Measurements from ENCODE around the gene PPIP5K2. TPM values are rescaled to one million over a fixed set of nuclear protein-coding genes. Genes with fewer than 3 reads are reported as not detected.
"Not testable (repeated sequence)": the region's sequence is repeated elsewhere in the genome, so short reads cannot be mapped to it uniquely, and the experiment has no call there.

PPIP5K2 gene
- total RNA-seq, 1 experiment from 2014 or later = 29.7 TPM

- Mint-ChIP-seq H3K4me3 (ENCODE audit: unreplicated experiment) (no peak overlapping the region), H3K27ac (ENCODE audit: low read depth, unreplicated experiment) (no peak overlapping the region), H3K4me1 (ENCODE audit: insufficient read depth, unreplicated experiment) (no peaks in the 10 kb centered on the region), H3K36me3 (ENCODE audit: insufficient read depth, unreplicated experiment) (peaks cover 41% of the 10 kb centered on the region), H3K9me3 (ENCODE audit: unreplicated experiment) (no peaks in the 10 kb centered on the region), H3K27me3 (ENCODE audit: insufficient read depth, unreplicated experiment) (no peaks in the 10 kb centered on the region)
- DNase-seq (ENCODE audit: unreplicated experiment) = no peak
- no TSS peak for BruUV-seq (replicated peaks)
- no peak for TF ChIP-seq CTCF (IDR thresholded peaks at IDR 0.05; ENCODE audit: unreplicated experiment)
- CTCF ChIA-PET = no interaction called here
- intact Hi-C loops (cut with micrococcal nuclease) = no loop called here
- POLR2A ChIA-PET = interaction anchor here (0.5 to 0.6 kb wide), 2 partner anchors 73 to 287 kb away, joined by 3 to 5 read pairs; no protein-coding TSS in a partner anchor
Observed at GRCh38 chr5:103188436-103188835, 68.3 kb downstream of the PPIP5K2 start.

- no peak for DNase-seq (ENCODE audit: unreplicated experiment)
- Mint-ChIP-seq H3K9me3 (ENCODE audit: unreplicated experiment) (no peaks in the 10 kb centered on the region), H3K27me3 (ENCODE audit: insufficient read depth, unreplicated experiment) (no peaks in the 10 kb centered on the region), H3K4me1 (ENCODE audit: insufficient read depth, unreplicated experiment) (no peaks in the 10 kb centered on the region), H3K4me3 (ENCODE audit: unreplicated experiment) (no peak overlapping the region), H3K27ac (ENCODE audit: low read depth, unreplicated experiment) (no peak overlapping the region), H3K36me3 (ENCODE audit: insufficient read depth, unreplicated experiment) (peaks cover 13% of the 10 kb centered on the region)
- ChIA-PET POLR2A (interaction anchor here (1.7 kb wide), 1 partner anchor 8 kb away, joined by 3 read pairs; no protein-coding TSS in a partner anchor), CTCF (no interaction called here)
- no peak for TF ChIP-seq CTCF (IDR thresholded peaks at IDR 0.05; ENCODE audit: unreplicated experiment)
- intact Hi-C loops (cut with micrococcal nuclease) = no loop called here
- no TSS peak for BruUV-seq (replicated peaks)
Observed at GRCh38 chr5:103203226-103203625, 83.1 kb downstream of the PPIP5K2 start.

- H3K27ac Mint-ChIP-seq (ENCODE audit: low read depth, unreplicated experiment); BruUV-seq (replicated peaks); DNase-seq (ENCODE audit: unreplicated experiment); H3K4me3 Mint-ChIP-seq (ENCODE audit: unreplicated experiment); H3K27me3 Mint-ChIP-seq (ENCODE audit: insufficient read depth, unreplicated experiment); H3K9me3 Mint-ChIP-seq (ENCODE audit: unreplicated experiment); POLR2A ChIA-PET; intact Hi-C loops (cut with micrococcal nuclease); H3K4me1 Mint-ChIP-seq (ENCODE audit: insufficient read depth, unreplicated experiment): not testable (repeated sequence)
- H3K36me3 Mint-ChIP-seq (ENCODE audit: insufficient read depth, unreplicated experiment) = peaks cover 17% of the 10 kb centered on the region
- CTCF ChIA-PET = interaction anchor here (0.7 to 0.9 kb wide), 2 partner anchors 20 to 28 kb away, joined by 3 to 4 read pairs; no protein-coding TSS in a partner anchor
Observed at GRCh38 chr5:103204990-103205389, 84.9 kb downstream of the PPIP5K2 start.

- Mint-ChIP-seq H3K4me3 (ENCODE audit: unreplicated experiment) (no peak overlapping the region), H3K36me3 (ENCODE audit: insufficient read depth, unreplicated experiment) (peaks cover 17% of the 10 kb centered on the region), H3K9me3 (ENCODE audit: unreplicated experiment) (no peaks in the 10 kb centered on the region), H3K27ac (ENCODE audit: low read depth, unreplicated experiment) (no peak overlapping the region), H3K27me3 (ENCODE audit: insufficient read depth, unreplicated experiment) (no peaks in the 10 kb centered on the region), H3K4me1 (ENCODE audit: insufficient read depth, unreplicated experiment) (no peaks in the 10 kb centered on the region)
- intact Hi-C loops (cut with micrococcal nuclease) = no loop called here
- POLR2A ChIA-PET = no interaction called here
- no peak for TF ChIP-seq CTCF (IDR thresholded peaks at IDR 0.05; ENCODE audit: unreplicated experiment)
- BruUV-seq (replicated peaks) = no TSS peak
- CTCF ChIA-PET = no interaction called here
- DNase-seq (ENCODE audit: unreplicated experiment) = no peak
Observed at GRCh38 chr5:103205991-103206700, 86.0 kb downstream of the PPIP5K2 start.

Data from MCF 10A (cell line).